ENCODE data around the gene KCNIP3.

DNA sequence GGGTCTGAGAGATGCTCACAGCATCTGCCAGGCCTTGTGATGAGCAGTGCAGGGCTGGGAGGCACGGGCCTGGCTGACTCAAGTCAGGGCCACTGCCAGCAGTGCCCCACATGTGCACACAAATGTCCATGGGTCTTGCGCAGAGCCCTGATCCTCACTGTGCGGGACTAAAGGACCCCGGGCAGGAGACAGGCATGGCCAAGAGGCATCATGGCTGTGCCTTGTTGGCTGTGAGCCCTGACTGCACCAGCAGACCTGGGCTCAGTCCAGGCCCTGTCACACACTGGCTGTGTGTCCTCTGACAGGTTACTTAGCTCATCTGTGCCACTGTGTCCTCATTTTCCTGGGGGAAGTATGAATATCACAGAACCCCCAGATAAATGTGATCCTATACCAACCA lies 4.0 kb downstream of the KCNIP3 start:
- TF ChIP-seq, protein P1, sequence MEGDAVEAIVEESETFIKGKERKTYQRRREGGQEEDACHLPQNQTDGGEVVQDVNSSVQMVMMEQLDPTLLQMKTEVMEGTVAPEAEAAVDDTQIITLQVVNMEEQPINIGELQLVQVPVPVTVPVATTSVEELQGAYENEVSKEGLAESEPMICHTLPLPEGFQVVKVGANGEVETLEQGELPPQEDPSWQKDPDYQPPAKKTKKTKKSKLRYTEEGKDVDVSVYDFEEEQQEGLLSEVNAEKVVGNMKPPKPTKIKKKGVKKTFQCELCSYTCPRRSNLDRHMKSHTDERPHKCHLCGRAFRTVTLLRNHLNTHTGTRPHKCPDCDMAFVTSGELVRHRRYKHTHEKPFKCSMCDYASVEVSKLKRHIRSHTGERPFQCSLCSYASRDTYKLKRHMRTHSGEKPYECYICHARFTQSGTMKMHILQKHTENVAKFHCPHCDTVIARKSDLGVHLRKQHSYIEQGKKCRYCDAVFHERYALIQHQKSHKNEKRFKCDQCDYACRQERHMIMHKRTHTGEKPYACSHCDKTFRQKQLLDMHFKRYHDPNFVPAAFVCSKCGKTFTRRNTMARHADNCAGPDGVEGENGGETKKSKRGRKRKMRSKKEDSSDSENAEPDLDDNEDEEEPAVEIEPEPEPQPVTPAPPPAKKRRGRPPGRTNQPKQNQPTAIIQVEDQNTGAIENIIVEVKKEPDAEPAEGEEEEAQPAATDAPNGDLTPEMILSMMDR (IDR thresholded peaks at IDR 0.05), result no peak
- TF ChIP-seq EZH2 (IDR thresholded peaks at IDR 0.05; ENCODE audit: borderline replicate concordance, insufficient read depth, low read depth, low read length, poor library complexity, severe bottlenecking), result no peak

Data from B cell (primary cell).